ENCODE results near the gene DNASE1. TPM values are rescaled to one million over a fixed set of nuclear protein-coding genes. Genes with fewer than 3 reads are reported as not detected.

Gene DNASE1
- total RNA-seq, 1 experiment from 2014 or later: 11.0 TPM

DNA sequence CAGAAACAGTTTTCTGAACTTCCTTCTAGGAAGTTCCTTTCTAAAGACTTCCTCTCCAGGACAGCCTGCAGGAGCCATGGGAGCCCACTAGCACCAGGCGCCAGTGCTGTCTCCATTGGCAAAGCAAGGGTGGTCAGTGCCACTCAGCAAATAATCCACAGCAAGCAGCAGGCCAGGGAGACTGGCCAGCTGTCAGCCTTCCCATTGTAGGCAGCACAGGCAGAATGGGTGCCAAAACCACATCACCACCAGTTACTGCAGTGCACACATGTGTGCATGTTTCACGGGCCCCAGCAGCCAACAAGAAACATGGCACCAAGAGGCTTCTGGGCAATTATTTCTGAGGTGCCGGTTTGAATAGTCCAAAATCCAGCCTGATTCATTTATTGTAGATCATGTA, 26.7 kb downstream of the DNASE1 start:
- intact Hi-C loops (cut with micrococcal nuclease): no loop called here
- Histone ChIP-seq H3K27ac (ENCODE audit: low read depth, low read length) (no peak overlapping the region), H3K4me1 (ENCODE audit: control insufficient read depth in 1 of 2, insufficient read depth in 2 of 2, low read length in 2 of 2) (no peaks in the 10 kb centered on the region), H3K36me3 (ENCODE audit: control insufficient read depth in 1 of 2, insufficient read depth in 2 of 2, low read length in 2 of 2) (peaks cover 23 to 54% of the 10 kb centered on the region in 2 experiments), H3K9me3 (ENCODE audit: control insufficient read depth in 1 of 2, insufficient read depth in 1 of 2, low read depth in 1 of 2, low read length in 2 of 2) (no peaks in the 10 kb centered on the region), H3K9ac (ENCODE audit: low read length) (no peak overlapping the region), H3K79me2 (ENCODE audit: insufficient read depth, low read length) (peaks cover 35% of the 10 kb centered on the region; the same call in 1 of the 2 replicates), H3K4me2 (ENCODE audit: low read length) (no peak overlapping the region), H3K27me3 (ENCODE audit: insufficient read depth, low read length) (no peaks in the 10 kb centered on the region), H4K20me1 (ENCODE audit: insufficient read depth) (no peaks in the 10 kb centered on the region), H2AFZ (ENCODE audit: low read depth, low read length, poor library complexity, severe bottlenecking) (no peak overlapping the region), H3K9me2 (ENCODE audit: insufficient read depth) (no peaks in the 10 kb centered on the region), H3K4me3 (replicated peaks in 1 of 2; ENCODE audit: low read depth in 1 of 2, low read length in 2 of 2) (no peak overlapping the region)
- RAD21 ChIA-PET (ENCODE audit: low non-redundant PET in 1 of 2, low total read pairs in 2 of 2, uncharacterized antibody in 2 of 2, unreplicated experiment in 2 of 2): no interaction called here
- CTCF ChIA-PET: interaction anchor here (0.7 kb wide), 1 partner anchor 27 kb away, joined by 3 read pairs; no protein-coding TSS in a partner anchor
- POLR2A ChIA-PET: no interaction called here
- BruUV-seq (replicated peaks): no TSS peak
- TF ChIP-seq CEBPB (IDR thresholded peaks at IDR 0.05; ENCODE audit: low read depth): no peak
- no peak for TF ChIP-seq CTCF (IDR thresholded peaks at IDR 0.05 in 2 of 3, conservative IDR thresholded peaks at IDR 0.05 in 1 of 3; ENCODE audit: borderline replicate concordance in 1 of 3, insufficient read depth in 1 of 3, low read depth in 2 of 3, low read length in 2 of 3)
- TF ChIP-seq, protein P1, sequence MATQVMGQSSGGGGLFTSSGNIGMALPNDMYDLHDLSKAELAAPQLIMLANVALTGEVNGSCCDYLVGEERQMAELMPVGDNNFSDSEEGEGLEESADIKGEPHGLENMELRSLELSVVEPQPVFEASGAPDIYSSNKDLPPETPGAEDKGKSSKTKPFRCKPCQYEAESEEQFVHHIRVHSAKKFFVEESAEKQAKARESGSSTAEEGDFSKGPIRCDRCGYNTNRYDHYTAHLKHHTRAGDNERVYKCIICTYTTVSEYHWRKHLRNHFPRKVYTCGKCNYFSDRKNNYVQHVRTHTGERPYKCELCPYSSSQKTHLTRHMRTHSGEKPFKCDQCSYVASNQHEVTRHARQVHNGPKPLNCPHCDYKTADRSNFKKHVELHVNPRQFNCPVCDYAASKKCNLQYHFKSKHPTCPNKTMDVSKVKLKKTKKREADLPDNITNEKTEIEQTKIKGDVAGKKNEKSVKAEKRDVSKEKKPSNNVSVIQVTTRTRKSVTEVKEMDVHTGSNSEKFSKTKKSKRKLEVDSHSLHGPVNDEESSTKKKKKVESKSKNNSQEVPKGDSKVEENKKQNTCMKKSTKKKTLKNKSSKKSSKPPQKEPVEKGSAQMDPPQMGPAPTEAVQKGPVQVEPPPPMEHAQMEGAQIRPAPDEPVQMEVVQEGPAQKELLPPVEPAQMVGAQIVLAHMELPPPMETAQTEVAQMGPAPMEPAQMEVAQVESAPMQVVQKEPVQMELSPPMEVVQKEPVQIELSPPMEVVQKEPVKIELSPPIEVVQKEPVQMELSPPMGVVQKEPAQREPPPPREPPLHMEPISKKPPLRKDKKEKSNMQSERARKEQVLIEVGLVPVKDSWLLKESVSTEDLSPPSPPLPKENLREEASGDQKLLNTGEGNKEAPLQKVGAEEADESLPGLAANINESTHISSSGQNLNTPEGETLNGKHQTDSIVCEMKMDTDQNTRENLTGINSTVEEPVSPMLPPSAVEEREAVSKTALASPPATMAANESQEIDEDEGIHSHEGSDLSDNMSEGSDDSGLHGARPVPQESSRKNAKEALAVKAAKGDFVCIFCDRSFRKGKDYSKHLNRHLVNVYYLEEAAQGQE (IDR thresholded peaks at IDR 0.05; ENCODE audit: low read depth): no peak
- TF ChIP-seq POLR2A (IDR thresholded peaks at IDR 0.05; ENCODE audit: borderline replicate concordance, extremely low read depth, insufficient read depth, insufficient read length): no peak
- TF ChIP-seq SP1 (IDR thresholded peaks at IDR 0.05; ENCODE audit: low read depth): no peak
- TF ChIP-seq EZH2phosphoT487 (IDR thresholded peaks at IDR 0.05; ENCODE audit: borderline replicate concordance): no peak
- TF ChIP-seq JUND (IDR thresholded peaks at IDR 0.05): no peak
- no peak for TF ChIP-seq SRF (IDR thresholded peaks at IDR 0.05; ENCODE audit: low read depth)
- TF ChIP-seq ZNF274 (IDR thresholded peaks at IDR 0.05; ENCODE audit: low read depth, low read length): no peak
- no peak for TF ChIP-seq YY1 (IDR thresholded peaks at IDR 0.05; ENCODE audit: extremely low read depth, insufficient replicate concordance, low read depth, low read length)
- no peak for TF ChIP-seq ELF1 (IDR thresholded peaks at IDR 0.05; ENCODE audit: borderline replicate concordance, low read depth)
- no peak for TF ChIP-seq RAD21 (IDR thresholded peaks at IDR 0.05; ENCODE audit: low read depth)
- TF ChIP-seq FOSL1 (IDR thresholded peaks at IDR 0.05; ENCODE audit: low read depth): no peak
- TF ChIP-seq, protein P2, sequence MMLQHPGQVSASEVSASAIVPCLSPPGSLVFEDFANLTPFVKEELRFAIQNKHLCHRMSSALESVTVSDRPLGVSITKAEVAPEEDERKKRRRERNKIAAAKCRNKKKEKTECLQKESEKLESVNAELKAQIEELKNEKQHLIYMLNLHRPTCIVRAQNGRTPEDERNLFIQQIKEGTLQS (IDR thresholded peaks at IDR 0.05): no peak
- TF ChIP-seq ZFX (IDR thresholded peaks at IDR 0.05): no peak
- TF ChIP-seq TCF7L2 (IDR thresholded peaks at IDR 0.05; ENCODE audit: borderline replicate concordance, extremely low read depth, insufficient read depth, insufficient read length): no peak
- TF ChIP-seq, protein P3, sequence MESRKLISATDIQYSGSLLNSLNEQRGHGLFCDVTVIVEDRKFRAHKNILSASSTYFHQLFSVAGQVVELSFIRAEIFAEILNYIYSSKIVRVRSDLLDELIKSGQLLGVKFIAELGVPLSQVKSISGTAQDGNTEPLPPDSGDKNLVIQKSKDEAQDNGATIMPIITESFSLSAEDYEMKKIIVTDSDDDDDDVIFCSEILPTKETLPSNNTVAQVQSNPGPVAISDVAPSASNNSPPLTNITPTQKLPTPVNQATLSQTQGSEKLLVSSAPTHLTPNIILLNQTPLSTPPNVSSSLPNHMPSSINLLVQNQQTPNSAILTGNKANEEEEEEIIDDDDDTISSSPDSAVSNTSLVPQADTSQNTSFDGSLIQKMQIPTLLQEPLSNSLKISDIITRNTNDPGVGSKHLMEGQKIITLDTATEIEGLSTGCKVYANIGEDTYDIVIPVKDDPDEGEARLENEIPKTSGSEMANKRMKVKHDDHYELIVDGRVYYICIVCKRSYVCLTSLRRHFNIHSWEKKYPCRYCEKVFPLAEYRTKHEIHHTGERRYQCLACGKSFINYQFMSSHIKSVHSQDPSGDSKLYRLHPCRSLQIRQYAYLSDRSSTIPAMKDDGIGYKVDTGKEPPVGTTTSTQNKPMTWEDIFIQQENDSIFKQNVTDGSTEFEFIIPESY (IDR thresholded peaks at IDR 0.05; ENCODE audit: extremely low read depth, insufficient replicate concordance, low read length): no peak
- DNase-seq (ENCODE audit: low read depth, low spot score) (no peak), ATAC-seq (no peak)

Data from HCT116 (cell line).